Amniotic stem cell (primary cell): ENCODE results near the gene EPN3.

Experiments
- DNase-seq: peaks from one replicate; lab custom pipeline; 2025; lab: John Stamatoyannopoulos, UW

The EPN3 gene

DNA sequence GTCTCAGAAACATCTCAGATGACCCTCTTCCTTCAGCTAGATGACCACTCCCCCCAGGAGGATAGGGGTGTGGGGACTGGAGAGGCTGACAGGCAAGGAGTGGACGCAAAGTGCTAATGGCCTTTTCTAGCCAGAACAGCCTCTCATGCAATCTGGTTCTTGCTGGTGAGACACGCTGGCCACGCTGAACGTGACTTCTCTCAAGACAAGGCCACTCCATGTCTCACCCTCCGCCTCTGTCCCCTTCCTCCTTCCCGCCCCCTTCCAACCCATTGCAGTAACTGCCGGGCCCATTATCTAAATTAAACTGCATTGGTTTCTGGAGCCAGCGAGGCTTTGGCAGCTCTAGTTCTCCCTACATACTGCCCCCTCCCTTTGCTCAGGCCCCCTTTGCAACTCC lies 37.5 kb downstream of the EPN3 start:
- DNase-seq: no peak

DNA sequence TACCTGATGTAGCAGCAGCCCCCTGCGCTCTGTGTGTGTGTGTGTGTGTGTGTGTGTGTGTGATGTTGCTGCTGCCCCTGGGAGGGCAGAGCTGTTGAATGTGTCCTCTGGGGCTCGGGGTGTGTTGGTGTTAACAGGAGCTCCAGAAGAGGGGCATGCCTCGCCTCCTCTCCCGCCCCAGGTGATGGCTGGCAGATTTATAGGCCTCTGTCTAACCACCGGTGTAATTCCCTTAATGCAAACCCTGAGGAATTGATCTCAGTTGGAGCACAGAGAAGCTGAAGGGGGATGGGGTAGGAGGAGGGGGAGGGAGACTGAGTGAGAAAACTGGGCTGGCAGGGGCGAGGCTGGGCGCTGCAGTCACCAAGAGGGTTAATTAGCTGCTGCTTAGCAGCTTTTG lies 38.0 kb downstream of the EPN3 start:
- no peak for DNase-seq

DNA sequence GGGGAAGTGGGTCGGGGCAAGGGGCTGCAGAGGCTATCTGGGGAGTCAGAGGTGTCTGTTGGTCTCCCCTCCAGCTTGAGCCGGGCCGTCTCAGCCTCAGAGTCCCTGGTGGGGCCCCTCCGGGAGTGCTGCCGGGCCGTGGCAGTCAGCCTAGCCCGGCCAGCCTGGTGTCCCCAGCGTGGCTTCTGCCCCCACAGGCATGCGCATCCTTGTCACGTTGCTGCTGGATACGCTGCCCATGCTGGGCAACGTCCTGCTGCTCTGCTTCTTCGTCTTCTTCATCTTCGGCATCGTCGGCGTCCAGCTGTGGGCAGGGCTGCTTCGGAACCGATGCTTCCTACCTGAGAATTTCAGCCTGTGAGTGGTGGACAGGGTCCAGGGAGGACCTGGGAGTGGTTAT lies 39.1 kb downstream of the EPN3 start:
- DNase-seq: no peak

DNA sequence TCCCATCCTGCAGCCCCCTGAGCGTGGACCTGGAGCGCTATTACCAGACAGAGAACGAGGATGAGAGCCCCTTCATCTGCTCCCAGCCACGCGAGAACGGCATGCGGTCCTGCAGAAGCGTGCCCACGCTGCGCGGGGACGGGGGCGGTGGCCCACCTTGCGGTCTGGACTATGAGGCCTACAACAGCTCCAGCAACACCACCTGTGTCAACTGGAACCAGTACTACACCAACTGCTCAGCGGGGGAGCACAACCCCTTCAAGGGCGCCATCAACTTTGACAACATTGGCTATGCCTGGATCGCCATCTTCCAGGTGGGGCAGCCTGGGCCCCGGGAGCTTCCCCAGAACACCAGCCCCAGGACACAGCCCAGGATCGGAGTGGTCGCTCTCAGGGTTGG lies 40.0 kb downstream of the EPN3 start:
- no peak for DNase-seq

DNA sequence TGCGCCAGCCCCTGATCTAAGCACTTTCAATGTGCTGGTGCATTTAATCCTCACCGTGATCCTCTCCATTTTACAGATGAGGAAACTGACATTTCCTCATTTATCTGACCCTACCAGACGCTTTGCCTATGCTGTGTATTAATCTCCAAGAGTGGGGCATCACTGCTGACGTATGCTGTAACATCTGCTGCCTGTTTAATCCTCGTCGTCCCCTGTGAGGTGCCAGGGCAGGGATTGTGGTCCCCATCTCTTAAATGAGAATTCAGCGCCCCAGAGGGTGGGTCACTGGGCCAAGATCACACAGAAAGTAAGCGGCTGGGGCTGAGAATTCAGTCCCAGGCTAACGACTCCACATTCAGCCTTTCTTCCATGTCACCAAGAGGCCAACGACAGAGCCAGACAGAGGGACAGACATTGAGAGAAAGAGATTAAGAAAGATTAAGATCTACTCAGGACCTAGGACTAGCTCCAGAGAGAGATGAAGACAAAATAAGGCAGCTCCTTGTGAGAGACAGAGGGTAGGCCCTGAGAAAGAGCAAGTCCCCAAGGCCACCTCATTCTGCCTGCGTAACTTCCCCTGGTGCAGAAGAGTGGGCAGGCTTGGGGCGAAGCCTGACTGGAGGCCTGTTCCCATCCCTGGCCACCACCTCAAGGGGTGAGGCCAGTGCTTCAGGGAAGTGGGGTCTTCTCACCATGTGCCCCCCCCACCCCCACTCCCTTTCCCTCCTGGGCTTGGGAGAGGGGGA lies 41.5 kb downstream of the EPN3 start:
- no peak for DNase-seq

DNA sequence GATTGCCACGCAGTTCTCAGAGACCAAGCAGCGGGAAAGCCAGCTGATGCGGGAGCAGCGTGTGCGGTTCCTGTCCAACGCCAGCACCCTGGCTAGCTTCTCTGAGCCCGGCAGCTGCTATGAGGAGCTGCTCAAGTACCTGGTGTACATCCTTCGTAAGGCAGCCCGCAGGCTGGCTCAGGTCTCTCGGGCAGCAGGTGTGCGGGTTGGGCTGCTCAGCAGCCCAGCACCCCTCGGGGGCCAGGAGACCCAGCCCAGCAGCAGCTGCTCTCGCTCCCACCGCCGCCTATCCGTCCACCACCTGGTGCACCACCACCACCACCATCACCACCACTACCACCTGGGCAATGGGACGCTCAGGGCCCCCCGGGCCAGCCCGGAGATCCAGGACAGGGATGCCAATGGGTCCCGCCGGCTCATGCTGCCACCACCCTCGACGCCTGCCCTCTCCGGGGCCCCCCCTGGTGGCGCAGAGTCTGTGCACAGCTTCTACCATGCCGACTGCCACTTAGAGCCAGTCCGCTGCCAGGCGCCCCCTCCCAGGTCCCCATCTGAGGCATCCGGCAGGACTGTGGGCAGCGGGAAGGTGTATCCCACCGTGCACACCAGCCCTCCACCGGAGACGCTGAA lies 43.2 kb downstream of the EPN3 start:
- no peak for DNase-seq

DNA sequence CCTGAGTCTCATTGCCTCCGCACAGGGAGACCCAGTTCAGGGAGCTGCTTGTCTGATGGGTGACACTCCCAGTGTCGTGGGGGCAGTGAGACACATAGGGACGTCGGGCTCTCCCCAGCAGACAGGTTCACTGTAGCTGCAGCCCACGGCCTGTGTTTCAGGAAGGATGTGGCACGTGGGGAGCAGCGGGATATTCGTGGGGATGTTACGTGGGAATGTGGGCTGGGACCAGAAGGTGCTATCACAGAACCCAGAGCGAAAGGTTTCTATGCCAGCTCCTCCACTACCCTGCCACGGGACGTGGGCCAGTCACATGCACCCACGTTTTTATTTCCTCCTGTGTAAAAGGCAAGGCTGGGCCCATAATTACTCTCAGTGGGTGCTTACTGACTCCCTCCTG lies 44.3 kb downstream of the EPN3 start:
- no peak for DNase-seq

DNA sequence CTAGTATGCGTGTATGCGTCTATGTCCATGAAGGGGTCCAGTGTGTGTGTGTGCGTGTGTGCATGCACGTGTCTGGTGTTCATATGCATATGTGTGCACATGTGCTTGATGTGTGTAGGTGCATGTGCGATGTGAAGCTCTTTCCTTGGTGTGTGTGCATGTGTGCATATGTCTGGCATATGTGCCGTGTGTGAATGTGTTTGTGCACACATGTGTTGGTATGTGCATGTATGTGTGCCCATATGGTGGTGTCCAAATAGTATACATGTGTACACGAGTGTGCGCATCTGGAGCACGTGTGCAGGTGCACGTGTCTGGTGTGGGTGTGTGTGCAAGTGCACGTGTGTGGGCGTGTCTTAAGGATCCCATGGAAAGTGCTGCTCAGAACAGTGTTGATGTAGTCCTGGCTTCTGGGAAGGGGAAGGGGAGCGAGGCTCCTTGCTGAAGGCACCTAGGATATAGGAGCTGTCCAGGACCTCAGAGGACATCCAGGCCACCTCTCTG lies 45.0 kb downstream of the EPN3 start:
- no peak for DNase-seq

DNA sequence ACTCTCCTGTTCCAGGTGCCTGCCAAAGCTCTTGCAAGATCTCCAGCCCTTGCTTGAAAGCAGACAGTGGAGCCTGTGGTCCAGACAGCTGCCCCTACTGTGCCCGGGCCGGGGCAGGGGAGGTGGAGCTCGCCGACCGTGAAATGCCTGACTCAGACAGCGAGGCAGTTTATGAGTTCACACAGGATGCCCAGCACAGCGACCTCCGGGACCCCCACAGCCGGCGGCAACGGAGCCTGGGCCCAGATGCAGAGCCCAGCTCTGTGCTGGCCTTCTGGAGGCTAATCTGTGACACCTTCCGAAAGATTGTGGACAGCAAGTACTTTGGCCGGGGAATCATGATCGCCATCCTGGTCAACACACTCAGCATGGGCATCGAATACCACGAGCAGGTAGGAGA lies 45.6 kb downstream of the EPN3 start:
- no peak for DNase-seq

DNA sequence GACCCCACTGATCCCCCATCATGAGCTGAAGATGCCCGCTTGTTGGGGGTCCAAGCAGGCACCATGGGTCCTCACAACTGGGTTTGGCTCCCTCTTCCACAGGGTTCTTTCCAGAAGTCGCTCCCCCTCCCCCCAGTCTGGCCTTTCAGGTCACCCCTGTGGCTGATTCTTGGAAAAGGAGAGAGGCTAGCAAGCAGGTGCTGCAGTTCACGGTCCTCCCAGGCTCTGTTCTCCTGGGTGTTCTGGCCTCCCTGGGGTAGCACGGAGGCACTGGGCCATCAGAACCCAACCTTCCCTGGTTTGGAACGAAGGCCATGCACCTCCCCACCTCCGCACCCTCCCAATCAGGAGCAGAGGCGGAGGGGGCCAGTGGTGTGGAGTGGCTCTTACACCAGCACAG lies 46.9 kb downstream of the EPN3 start:
- DNase-seq: no peak

DNA sequence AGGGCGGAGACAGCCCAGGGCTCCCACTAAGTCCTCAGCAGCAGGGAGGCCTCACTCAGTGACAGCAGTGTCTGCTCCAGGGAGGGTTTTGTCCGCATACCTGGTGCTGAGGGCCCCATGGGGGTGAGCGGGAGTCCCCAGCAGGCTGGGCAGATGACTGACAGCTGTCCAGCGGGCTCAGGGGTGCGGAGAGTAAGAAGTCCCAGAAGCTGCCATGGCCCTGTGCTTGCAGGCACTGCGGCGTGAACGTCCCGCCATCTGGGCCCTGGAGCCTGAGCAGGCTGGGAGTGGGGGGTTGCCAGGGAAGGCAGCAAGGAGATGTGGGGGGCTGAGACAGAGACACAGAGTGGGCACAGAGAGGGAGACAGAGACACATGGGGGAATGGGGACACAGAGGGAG lies 48.1 kb downstream of the EPN3 start:
- no peak for DNase-seq

DNA sequence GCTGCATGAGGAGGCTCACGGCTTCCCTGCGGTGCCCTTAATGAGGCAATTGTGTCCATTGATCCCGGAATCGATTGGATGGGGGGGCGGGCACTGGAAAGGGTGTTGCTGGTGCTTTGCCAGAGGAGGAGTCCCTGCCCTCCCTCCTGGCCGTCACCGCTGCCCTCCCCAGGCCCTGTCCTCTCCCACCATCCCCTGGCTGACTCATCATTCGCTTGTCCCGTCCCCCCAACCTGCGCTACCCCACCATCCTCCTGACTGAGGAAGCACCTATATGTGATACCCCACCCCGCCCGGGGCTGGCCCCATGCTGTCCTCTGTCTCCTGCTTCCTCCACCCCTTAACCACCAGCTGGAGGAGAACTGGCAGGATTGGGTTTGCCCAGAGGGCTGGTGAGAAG lies 48.8 kb downstream of the EPN3 start:
- no peak for DNase-seq

DNA sequence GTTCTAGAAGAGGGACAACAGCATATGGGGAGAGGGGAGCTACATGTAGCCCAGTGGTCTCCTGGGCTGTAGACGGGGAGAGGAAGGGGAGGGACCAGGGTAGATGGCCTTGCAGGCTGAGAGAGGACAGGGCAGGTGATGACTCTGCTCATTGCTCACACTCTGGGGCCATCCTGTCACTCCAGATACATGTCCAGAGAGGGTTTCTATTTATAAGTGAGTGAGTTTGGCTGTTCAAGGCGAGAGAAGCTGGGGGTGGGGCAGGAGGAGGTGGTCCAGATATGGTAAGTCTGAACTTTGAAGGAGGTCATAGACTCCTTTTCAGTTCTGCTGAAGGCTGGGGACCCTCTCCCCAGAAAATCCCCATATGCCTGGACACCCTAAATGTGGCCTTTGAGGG lies 50.2 kb downstream of the EPN3 start:
- DNase-seq: no peak

DNA sequence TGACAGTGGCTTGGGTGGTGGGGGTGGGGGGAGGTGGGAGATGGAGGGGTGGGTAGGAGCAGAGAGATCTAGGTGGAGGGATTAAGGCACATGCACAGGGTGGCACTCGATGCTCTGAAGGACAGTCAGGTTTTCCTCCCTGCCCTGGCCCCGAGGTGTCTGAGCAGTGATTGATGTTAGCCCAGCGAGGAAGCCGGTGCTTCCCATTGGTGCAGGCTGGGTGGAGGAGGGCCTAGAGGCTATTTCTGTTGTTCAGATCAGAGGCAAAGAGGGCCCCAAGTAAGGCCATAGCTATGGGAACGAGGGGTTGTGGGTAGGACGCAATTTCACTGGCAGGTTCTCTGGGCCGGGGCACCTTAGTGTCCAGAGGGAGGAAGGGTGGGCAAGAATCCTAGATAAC lies 51.1 kb downstream of the EPN3 start:
- no peak for DNase-seq

DNA sequence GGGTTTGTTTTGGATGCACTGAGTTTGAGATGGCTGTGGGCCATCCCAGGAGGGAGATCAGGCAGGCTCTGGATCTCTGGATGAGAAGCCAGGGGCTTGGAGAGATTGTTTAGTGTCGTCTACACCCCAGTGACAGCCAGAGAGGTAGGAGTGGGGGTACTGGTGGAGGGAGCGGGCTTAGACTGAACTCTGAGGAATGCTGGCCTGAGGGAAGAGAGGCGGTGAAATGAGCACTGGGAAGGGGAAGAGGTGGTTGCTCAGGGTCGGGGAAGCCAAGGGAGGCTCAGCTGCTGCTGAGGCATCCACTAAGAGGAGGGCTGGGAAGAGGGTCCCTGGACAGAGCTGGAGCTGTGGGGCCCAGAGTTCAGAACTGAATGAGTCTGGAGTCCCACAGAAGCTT lies 51.6 kb downstream of the EPN3 start:
- no peak for DNase-seq

DNA sequence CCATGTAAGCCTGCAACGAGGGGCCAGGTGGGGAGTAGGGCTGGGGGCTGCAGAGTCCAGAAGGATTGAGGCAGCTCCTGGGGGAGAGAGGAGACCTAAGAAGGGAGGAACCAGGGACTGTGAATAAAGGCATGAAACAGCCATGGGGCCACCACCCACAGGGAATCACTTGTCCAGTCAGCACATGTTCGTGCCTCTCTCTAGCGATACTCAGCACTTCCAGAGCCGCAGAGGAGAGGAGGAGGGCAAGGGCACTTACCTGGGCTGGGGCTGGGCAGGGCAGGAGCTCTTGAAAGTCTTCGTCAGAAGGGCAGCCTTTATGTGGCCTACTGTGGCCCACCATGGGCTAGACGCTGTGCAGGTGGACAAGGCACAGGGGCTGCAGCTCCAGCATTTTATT lies 52.2 kb downstream of the EPN3 start:
- DNase-seq: no peak

DNA sequence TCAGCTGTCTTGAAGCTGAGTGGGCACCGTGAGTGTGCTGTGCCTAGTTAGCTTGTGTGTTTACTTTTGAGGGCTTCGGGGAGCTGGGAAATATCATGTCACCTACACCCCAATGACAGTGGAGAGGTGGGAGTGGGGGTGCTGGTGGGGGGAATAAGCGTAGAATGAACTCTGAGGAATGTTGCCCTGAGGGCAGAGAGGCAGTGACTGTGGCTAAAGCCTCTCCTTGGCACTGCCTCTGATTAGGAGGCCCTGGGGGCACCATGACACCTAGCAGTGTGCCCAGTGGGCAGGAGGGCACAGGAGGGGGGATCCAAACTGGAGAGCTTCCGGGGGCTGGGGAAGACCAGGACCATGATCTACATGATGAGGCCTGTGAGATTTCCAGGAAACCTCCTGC lies 52.8 kb downstream of the EPN3 start:
- DNase-seq: no peak

DNA sequence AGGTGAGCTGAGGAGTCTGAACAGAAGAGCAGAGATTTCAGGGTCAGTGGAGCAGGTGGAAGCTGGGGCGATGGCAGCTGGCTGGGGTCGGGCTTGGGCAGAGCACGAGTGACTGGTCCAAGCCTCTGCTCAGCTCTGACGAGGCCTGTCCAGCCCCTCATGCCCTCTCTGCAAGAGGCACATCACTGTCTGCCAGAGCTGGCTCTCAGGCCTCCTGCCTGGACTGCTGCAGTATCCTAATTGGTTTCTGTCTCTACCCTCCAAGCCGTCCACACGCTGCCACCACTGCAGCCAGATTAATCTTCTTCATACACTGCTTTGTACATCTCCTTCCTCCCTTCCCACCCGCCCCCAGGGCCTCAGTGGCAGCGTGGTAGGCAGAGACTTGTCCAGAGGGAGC lies 53.4 kb downstream of the EPN3 start:
- DNase-seq: no peak

DNA sequence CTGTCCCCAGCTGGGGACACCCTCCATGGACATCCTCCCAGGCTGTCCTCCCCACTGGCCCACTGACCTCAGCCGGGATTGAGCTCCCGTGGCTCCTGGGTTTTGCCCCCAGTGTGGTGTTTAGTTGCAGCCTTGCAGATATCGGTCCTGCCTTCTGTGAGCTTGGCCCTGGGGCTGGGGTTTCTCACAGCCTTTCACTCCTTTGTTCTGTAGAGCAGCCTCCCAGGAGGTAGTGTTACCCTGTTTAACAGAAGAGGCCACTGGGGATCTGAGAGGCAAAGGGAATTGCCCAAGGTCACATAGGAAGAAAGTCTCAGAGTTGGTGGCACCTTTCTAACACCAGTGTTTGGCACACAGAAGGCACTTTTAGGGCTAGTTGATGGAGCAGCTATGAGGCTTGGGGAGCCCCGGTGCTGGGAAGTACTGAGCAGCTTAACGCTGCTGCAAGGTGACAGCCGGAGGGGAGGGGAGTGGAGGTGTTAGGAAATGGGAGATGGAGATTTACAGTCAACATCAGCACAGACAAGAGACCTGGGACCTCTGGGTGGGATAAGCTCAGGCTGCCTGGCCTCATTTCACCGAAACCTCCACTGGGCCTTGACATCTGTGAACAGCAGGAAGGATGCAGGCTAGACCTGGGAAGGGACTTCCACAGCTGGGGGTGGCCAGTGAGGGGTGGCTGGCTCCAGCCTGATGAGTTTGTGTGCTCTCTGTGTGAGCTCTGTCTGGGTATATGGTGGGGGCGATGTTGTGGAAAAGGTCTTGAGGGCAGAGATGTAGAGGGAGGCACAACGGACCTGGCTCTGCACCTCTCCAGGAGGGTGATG lies 54.1 kb downstream of the EPN3 start:
- no peak for DNase-seq

DNA sequence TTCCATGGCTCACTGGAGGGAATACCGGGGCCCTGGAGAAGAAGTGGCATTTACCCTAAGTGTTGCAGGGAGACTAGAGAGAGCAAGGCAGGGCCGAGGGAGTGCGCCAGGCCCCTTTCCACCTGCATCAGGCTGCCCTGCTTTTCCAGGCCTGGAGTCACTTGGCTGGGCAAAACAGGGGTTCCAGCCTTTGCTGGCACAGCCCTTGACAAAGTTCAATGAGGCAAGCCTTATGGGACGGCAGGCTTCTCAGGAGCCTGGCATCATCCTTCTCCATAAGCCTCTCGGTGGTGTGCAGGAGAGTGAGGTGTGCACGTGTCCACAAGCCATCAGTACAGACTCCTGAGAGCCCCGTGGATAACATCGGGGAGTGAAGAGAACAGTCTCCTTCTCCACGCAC lies 55.0 kb downstream of the EPN3 start:
- DNase-seq: no peak

DNA sequence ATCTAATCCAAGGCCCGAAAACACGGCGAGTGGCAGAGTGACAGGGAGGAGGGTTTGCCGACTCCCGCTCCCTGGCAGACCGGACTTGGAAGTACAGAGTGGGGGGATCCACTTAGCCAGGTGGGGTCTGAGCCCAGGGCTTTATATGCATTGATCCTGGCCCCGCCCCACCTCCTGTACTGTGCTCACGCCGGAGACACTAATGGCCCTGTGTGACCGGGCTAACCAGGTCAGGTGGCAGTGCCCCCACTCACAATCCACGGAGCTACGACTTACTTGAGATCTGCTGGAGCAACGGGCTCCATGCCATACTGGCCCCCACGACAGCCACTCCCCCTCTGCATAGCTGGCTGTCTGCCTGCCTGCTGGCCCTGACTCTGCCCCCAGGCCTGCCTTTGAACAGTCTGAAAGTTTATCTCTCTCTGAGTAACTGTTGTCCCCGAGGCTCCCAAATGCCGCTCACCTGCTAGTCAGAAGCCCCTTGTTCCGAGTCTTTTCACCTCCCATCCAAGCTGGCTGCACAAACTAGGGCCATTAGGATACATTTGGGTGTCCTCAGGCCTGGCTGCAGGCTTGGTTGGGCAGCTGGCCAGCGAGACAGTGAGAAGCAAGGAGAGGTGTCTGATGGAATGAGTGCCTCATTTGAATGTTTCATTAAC lies 56.0 kb downstream of the EPN3 start:
- no peak for DNase-seq

DNA sequence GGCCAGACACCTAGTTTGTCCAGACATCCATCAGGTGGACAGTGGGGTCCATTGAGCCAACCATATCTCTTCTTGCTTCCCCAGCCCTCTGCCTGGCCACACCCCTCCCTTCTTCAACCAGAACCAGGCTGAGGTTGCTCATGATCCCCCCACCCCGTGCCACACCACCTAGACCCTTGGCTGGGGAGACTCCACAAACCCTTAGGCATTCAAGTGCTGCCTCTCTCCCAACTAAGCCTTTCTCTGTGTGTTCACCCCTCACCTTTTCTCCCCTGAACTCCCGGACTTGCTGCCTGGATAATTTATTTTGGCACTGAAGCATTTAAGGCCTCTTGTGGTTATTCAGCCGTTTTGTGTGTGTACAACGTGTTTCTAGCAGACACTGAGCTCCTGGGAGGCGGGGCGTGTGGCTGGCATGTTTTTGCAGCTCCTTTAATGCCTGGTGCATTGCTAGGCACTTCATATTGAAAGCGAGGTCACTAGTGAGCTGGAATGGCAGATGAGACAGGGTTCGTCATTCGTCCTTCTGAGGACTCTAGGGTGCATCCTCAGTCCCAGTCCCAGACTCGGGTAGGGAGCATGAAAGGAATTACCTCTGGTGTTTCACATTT lies 56.7 kb downstream of the EPN3 start:
- DNase-seq: no peak
